ENCODE results near the gene NFIC.

NFIC gene

GRCh38 chr19:3471954-3472655, 105.7 kb downstream of the NFIC start:
- DNase-seq, result no peak

GRCh38 chr19:3474010-3474409, 107.6 kb downstream of the NFIC start:
- no peak for DNase-seq

GRCh38 chr19:3474614-3475013, 108.2 kb downstream of the NFIC start:
- no peak for DNase-seq

DNA sequence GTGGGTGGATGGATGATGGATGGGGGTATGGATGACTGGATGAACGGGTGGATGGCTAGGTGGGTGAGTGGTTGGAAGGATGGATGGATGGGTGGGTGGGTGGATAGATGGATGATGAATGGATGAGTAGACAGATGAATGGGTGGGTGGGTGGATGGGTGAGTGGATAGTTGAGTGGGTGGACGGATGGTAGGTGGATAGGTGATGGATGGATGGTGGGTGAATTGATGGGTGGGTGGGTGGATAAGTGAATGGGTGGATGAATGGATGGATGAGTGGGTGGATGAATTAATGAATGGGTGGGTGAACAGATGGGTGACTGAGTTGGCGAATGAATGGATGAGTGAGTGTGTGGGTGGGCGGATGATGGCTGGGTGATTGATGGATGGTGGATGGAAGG, 109.1 kb downstream of the NFIC start:
- DNase-seq, result no peak

DNA sequence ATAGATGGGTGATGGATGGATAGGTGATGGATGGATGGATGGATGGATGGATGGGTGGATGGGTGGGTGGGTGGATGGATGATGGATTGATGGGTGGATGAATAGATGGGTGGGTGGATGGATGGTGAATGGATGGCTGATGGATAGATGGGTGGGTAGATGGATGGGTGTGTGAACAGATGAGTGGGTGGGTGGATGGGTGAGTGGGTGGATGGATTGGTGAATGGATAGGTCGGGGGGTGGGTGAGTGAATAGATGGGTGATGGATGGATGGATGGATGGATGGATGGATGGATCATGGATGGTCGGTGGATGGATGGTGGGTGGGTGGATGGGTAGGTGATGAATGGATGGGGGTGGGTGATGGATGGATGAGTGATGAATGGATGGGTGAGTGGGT, 110.4 kb downstream of the NFIC start:
- no peak for DNase-seq

GRCh38 chr19:3477506-3477905, 111.1 kb downstream of the NFIC start:
- DNase-seq, result no peak

DNA sequence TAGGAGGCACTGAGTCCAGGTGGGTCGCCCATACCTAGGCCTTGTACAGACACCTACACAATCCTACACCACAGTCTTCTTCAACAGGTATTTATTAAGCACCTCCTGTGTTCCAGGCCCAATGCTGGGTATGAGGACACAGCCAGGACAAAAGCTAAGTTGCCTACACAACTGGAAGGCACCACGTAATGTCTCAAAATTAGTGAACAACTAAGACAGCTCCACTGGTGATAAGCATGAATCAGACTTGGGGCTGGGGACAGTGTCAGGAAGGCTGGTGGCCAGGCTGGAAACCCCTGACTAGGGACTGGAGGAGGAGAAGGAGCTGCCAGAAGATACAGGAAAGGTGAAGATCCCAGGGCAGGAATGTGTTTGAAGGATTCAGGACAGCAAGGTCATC, 111.6 kb downstream of the NFIC start:
- no peak for DNase-seq

DNA sequence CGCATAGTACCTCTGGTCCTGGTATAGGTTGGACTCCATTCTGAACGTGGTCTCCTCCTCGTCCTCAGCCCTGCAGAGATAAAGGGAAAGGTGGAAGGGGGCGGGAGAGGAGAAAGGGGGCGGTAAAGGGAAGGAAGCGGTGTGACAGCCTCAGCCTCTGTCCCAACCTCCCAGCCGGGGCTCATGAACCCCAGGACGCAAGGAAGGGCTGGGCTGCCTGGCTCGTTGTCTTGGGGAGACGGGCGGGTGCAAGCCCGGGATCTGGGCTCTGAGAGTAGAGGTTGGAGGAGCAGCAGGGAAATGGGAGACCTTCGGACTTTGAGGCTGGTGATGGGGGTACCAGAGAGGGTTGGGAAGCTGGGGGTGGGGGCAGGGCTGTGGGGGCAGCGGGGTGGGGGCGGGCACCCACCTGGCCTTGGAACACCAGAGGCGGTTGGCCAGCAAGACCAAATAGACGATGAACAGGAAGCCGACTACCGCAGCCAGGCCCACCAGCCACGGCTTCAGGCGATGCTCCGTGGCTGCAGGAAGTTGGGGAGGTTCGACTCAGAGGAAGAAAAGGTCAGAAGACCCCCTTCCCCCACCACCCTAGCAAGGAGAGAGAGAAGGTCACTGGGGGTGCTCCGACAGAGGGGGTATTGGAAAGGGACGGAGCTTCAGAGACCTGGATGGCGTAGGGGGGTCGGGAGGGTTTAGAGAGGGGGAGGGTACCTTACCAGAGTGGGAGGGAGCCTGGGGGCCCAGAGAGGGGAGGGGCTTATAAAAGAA, 112.2 kb downstream of the NFIC start:
- DNase-seq, result no peak

DNA sequence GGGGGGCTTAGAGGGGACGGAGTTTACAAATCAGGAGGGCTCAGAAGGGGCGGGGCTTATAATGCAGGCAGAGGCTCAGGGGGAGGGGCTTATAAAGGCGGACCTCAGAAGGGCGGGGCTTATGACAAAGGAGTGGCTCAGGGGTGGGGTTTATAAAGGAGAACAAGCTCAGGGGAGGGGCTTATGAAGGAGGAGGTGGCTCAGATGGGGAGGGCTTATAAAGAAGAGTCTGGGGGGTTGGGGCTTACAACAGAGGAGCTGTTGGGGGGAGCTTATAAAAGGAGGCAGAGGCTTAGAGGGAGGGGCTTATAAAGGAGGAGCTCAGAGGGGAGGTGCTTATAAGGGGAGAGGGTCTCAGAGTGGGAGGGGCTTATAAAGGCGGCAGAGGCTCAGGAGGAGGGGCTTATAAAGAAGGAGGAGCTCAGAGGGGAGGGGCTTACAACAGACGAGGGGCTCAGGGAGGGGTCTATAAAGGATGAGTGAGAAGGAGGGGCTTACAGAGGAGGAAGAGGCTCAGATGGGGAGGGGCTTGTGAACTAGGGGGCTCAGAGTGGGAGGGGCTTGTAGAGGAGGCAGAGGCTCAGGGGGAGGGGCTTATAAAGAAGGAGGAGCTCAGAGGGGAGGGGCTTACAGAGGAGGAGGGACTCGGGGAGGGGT, 112.9 kb downstream of the NFIC start:
- DNase-seq, result no peak

- no peak for DNase-seq
These were observed 113.4 kb downstream of the NFIC start for GRCh38 chr19:3479834-3480215.

GRCh38 chr19:3480383-3481091, 114.2 kb downstream of the NFIC start, which contains the start of gene SMIM24:
Gene SMIM24 (minus strand): TSS chr19:3480525. CDS start chr19:3480463, 62 bp downstream.
- DNase-seq, result no peak

DNA sequence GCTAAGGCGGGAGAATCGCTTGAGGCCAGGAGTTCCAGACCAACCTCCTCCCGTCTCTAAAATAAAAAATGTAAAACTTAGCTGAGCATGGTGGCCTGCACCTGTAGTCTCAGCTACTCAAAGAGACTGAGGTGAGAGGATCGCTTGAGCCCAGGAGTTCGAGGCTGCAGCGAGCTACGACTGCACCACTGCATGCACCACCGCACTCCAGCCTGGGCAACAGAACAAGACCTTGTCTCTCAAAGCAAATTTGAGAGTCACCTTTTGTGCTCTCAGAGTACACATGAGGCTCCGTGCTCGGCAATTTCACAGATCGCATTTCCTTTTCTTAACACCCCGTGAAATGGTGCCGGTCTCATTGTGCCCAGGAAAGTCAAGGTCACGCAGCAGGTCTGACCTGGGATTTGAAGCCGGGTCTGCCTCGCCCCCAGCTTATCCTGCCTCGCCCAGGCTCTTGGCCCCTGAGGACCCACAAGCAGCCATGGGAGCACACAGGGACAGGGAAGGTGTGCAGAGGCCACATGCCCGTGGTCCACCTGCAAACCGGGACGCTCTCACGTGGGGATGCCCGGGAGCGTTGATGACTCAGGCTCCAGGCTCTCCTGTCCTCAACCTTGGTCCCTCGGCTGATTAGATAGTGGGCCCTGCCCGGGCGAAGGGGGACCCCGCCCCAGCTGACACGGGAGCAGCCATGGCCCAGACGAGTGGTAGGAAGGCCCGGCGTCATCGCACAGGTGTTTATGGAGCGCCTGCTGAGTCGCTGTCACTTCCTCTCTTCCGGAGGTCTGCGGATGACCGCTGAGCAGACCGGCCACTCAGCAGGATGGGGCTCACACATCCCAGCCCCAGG, 115.1 kb downstream of the NFIC start:
- DNase-seq, result no peak

GRCh38 chr19:3482507-3483225, 116.3 kb downstream of the NFIC start:
- DNase-seq, result no peak

DNA sequence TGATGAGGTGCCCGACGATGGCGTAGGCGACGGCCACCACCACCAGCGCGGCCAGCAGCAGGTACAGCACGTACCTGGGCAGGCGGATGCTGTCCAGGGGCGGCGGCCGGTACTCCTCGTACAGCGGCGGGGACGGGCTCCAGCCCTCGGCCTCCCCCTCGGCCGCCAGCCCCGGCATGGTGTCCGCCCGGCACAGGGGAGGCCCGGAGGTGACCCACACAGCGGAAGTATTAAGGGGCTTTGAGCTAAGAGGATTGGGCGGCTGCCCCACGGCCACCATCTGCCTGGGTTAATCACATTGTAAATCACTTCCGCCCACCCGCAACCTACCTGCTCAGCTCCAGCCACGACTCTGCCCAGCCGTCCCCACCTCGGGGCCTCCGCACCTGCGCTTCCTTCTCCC, 116.8 kb downstream of the NFIC start, which contains the start of gene SMIM44:
Gene SMIM44, minus strand, starts transcription at position 216 of the 403 bp plus-strand sequence. Its CDS starts 38 bp downstream, at position 178.
- no peak for DNase-seq

DNA sequence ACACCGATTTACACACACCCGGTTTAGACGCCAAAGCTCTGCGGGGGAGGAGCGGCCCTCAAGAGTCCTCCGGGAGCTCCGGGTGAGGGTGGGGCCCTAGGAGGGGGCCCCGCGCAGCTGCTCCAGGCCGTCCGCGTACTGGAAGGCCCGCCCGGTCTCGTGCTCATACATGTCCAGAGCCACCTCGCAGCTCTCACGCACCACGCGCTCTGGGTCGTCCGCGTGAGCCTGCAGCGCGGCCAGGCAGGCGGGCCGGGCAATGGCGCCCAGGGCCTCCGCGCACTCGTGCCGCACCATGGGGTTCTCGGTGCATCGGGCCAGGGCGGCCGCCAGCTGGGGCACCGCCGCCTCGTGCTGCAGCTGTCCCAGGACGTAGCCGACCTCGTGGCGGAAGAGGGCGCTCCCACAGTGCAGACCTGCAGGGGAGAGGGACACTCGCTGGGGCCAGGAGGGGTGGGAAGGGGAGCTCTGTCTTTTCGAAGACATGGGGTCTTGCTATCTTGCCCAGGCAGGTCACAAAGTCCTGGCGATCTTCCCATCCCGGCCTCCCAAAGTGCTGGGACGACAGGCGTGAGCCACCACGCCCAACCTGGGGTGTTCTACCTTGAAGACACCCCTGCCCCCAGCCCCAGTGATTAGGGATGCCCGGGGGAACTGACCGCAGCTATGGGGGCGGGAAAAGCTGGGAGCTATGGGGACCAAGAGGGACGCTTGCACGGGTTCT, 125.2 kb downstream of the NFIC start:
- no peak for DNase-seq

GRCh38 chr19:3492131-3492839, 125.9 kb downstream of the NFIC start:
- DNase-seq, result no peak

DNA sequence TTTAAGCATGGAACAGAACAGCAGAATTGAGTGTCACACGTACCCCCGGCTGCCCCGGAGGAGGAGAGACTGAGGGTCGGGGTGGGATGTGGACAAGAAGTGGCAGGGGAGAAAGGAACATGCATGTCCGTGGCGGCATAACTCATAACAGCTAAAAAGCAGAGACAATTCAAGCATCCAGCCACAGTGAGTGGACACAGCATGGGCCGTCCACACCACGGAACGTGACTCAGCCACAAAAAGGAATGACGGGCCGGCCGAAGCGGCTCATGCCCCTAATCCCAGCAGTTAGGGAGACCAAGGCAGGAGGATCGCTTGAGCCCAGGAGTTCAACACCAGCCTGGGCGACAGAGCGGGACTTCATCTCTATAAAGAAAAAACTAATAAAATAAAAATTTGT, 126.5 kb downstream of the NFIC start:
- DNase-seq, result no peak

DNA sequence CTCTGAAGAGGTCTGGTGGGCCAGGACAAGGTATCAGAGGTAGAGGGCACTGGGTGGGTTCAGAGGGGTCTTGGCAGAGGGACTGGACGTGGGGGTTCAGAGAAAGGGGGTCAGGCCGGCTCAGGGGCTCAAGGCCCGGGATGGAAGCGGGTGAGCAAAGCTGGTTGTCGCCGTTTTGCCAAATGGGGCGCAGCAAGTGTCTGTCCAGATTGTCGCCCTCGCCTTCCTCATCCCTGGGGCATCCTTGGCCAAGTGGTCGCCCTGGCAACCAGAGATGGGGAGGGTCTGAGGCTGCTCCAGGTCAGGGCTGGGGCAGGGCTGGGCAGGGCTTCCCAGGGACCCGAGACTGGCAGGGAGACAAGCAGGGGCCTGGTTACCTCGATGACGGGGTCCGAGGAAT, 127.3 kb downstream of the NFIC start:
- DNase-seq, result no peak

GRCh38 chr19:3494051-3494450, 127.7 kb downstream of the NFIC start:
- no peak for DNase-seq

- no peak for DNase-seq
These were observed 128.2 kb downstream of the NFIC start for GRCh38 chr19:3494559-3494958.
